GM23338 (cell line): Measurements from ENCODE around the gene KLHDC7A. TPM values are rescaled to one million over a fixed set of nuclear protein-coding genes. Genes with fewer than 3 reads are reported as not detected.

ENCODE experiments used
- ATAC-seq: fragments of 200-7000 bp; cut with Tn5 transposase; 3 replicates; pipeline ENCODE4 v1.9.1; 2020
- DNase-seq: peaks from one replicate; pipeline ENCODE4 v3.0.0-alpha.2; 2015; ENCODE audit warnings: low spot score
- H2AFZ ChIP-seq: fragments of 200-600 bp; sonication (generic); 2 replicates; pipeline ENCODE4 v1.8.0; 2016; ENCODE audit warnings: antibody characterized with exemption, mild to moderate bottlenecking, moderate library complexity
- H3F3A ChIP-seq: fragments of 200-600 bp; sonication (generic); replicated peaks from 2 replicates; pipeline ENCODE4 v1.8.0; 2017; ENCODE audit warnings: antibody characterized with exemption, mixed run types, low read depth
- H3K27ac ChIP-seq: fragments of 200-600 bp; sonication (generic); 2 replicates; pipeline ENCODE4 v1.6.1; 2016; ENCODE audit warnings: low read depth
- H3K27me3 ChIP-seq: fragments of 200-600 bp; sonication (generic); 2 replicates; pipeline ENCODE4 v1.8.0; 2016; ENCODE audit warnings: mild to moderate bottlenecking, mixed run types, moderate library complexity; ENCODE audit not compliant: insufficient read depth
- H3K36me3 ChIP-seq: fragments of 200-600 bp; sonication (generic); 2 replicates; pipeline ENCODE4 v1.8.0; 2016; ENCODE audit warnings: mild to moderate bottlenecking; ENCODE audit not compliant: insufficient read depth
- H3K4me1 ChIP-seq: fragments of 200-600 bp; sonication (generic); 2 replicates; pipeline ENCODE4 v1.8.0; 2016; ENCODE audit warnings: mild to moderate bottlenecking, moderate library complexity; ENCODE audit not compliant: insufficient read depth
- H3K4me2 ChIP-seq: fragments of 200-600 bp; sonication (generic); 2 replicates; pipeline ENCODE4 v1.7.1; 2017; ENCODE audit warnings: mixed run types
- H3K4me3 ChIP-seq: fragments of 200-600 bp; sonication (generic); 2 replicates; pipeline ENCODE4 v1.6.1; 2016; ENCODE audit warnings: mixed run types
- H3K79me2 ChIP-seq: fragments of 200-600 bp; sonication (generic); replicated peaks from 2 replicates; pipeline ENCODE4 v1.8.0; 2017; ENCODE audit warnings: mild to moderate bottlenecking; ENCODE audit not compliant: insufficient read depth
- H3K9me2 ChIP-seq: fragments of 200-600 bp; sonication (generic); 2 replicates; pipeline ENCODE4 v1.8.0; 2017; ENCODE audit not compliant: insufficient read depth
- H4K20me1 ChIP-seq: fragments of 200-600 bp; sonication (generic); replicated peaks from 2 replicates; pipeline ENCODE4 v1.8.0; 2017; ENCODE audit warnings: mild to moderate bottlenecking; ENCODE audit not compliant: insufficient read depth
- H3K27ac Mint-ChIP-seq: 2 replicates; pipeline ENCODE4 v1.8.0; 2020; ENCODE audit warnings: inconsistent platforms, mild to moderate bottlenecking, moderate library complexity, mixed read lengths
- H3K27me3 Mint-ChIP-seq: 3 replicates; pipeline ENCODE4 v1.8.0; 2022; ENCODE audit warnings: low read depth, mild to moderate bottlenecking, moderate library complexity, mixed read lengths, inconsistent platforms; ENCODE audit not compliant: insufficient read depth, poor library complexity
- H3K36me3 Mint-ChIP-seq: 3 replicates; pipeline ENCODE4 v1.8.0; 2021; ENCODE audit warnings: low read depth, mild to moderate bottlenecking, inconsistent platforms, moderate library complexity, mixed read lengths
- H3K4me1 Mint-ChIP-seq: 3 replicates; pipeline ENCODE4 v1.8.0; 2020; ENCODE audit warnings: mild to moderate bottlenecking, inconsistent platforms, mixed read lengths
- H3K4me3 Mint-ChIP-seq: 3 replicates; pipeline ENCODE4 v1.8.0; 2021; ENCODE audit warnings: moderate library complexity, mild to moderate bottlenecking, inconsistent platforms, mixed read lengths
- H3K9me3 Mint-ChIP-seq: 3 replicates; pipeline ENCODE4 v1.8.0; 2020; ENCODE audit warnings: moderate library complexity, mild to moderate bottlenecking, inconsistent platforms, mixed read lengths
- EZH2phosphoT487 ChIP-seq: fragments of 200-600 bp; sonication (generic); IDR thresholded peaks from one replicate; pipeline ENCODE4 v1.8.1; 2018; ENCODE audit warnings: antibody characterized with exemption; ENCODE audit not compliant: unreplicated experiment
- JUNB ChIP-seq: IDR thresholded peaks from one replicate; pipeline ENCODE4 v1.6.1; 2016; ENCODE audit warnings: antibody characterized with exemption; ENCODE audit not compliant: unreplicated experiment
- POLR2AphosphoS5 ChIP-seq: IDR thresholded peaks from 2 replicates; pipeline ENCODE4 v1.6.1; 2016; ENCODE audit warnings: antibody characterized with exemption, low read depth
- STAT1 ChIP-seq: IDR thresholded peaks from one replicate; pipeline ENCODE4 v1.6.1; 2016; ENCODE audit warnings: antibody characterized with exemption; ENCODE audit not compliant: unreplicated experiment
- ZNF331 ChIP-seq: fragments of 250-450 bp; sonication (Bioruptor Pico); IDR thresholded peaks from 2 replicates; pipeline ENCODE4 v1.5.0; 2020; ENCODE audit warnings: low read depth, mild to moderate bottlenecking, moderate library complexity
- polyA plus RNA-seq: library from polyadenylated mRNA; unstranded; fragments of >200 nt; fragmentation: Nextera tagmentation; extraction: Ambion mirVana; gene quantifications from 2 replicates; pipeline ENCODE4 v1.2.1, GENCODE V29; 2016
- total RNA-seq: library from RNA; depleted of rRNA; stranded (reverse); fragments of >200 nt; shearing (Covaris generic); gene quantifications from 2 replicates; pipeline ENCODE4 v1.2.3, GENCODE V29; 2014
- TF ChIP-seq, protein P1 (sequence below): IDR thresholded peaks from 2 replicates; pipeline ENCODE4 v1.6.1; 2016; ENCODE audit warnings: antibody characterized with exemption
- TF ChIP-seq, protein P2 (sequence below), 2 experiments: fragments of 200-600 bp in 1 of 2; sonication (generic) in 1 of 2; conservative IDR thresholded peaks; 2 replicates each; pipeline versions ENCODE4 v1.5.1 to v1.6.1; 2016 to 2017; ENCODE audit warnings: antibody characterized with exemption in 2 of 2, low read depth in 2 of 2, mild to moderate bottlenecking in 2 of 2, moderate library complexity in 1 of 2

KLHDC7A gene
- total and polyA plus RNA-seq, 2 experiments from 2014 or later = 4.5 to 22.4 TPM

DNA sequence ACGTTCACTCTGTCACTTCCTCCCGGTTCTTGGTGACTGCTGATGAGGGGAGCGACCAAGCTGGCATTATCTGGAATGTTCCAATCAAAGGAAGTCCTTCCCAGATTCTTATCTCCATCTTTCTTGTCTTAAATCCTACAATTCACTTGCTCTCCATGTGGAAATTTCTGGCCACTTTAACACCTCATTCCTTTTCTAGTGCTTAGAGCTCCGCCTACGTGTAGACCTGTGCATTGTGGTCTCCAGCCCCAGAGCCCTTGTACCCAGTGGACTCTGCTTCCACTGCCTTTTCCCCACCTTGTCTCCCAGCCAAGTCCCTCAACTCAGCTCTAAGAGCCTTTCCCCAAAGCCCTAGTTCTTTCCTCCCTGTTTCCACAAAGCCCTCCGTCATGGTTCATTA is 12.2 kb upstream of the KLHDC7A start (continued):
- TF ChIP-seq, protein P1, sequence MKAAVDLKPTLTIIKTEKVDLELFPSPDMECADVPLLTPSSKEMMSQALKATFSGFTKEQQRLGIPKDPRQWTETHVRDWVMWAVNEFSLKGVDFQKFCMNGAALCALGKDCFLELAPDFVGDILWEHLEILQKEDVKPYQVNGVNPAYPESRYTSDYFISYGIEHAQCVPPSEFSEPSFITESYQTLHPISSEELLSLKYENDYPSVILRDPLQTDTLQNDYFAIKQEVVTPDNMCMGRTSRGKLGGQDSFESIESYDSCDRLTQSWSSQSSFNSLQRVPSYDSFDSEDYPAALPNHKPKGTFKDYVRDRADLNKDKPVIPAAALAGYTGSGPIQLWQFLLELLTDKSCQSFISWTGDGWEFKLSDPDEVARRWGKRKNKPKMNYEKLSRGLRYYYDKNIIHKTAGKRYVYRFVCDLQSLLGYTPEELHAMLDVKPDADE = no peak

DNA sequence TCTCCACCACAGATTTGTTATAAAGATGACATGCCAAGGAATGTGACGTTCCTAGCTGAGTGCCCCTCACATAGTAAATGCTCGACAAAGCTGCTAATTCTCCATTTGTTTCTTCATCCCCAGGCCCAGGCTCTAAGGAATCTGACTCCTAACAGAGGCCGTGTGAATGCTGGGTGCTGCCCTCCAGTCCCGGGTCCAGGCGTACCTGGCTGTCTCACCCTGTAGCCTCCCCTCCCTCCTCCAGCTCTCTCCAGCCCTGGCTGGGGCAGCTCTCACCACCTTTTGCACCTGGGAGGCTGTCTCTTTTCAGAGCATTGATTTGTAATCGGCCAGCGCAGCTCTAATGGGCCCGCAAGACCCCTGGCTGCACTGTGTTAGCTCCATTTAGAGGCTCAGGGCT is 11.2 kb upstream of the KLHDC7A start:
- ATAC-seq = peak; percentile 29

DNA sequence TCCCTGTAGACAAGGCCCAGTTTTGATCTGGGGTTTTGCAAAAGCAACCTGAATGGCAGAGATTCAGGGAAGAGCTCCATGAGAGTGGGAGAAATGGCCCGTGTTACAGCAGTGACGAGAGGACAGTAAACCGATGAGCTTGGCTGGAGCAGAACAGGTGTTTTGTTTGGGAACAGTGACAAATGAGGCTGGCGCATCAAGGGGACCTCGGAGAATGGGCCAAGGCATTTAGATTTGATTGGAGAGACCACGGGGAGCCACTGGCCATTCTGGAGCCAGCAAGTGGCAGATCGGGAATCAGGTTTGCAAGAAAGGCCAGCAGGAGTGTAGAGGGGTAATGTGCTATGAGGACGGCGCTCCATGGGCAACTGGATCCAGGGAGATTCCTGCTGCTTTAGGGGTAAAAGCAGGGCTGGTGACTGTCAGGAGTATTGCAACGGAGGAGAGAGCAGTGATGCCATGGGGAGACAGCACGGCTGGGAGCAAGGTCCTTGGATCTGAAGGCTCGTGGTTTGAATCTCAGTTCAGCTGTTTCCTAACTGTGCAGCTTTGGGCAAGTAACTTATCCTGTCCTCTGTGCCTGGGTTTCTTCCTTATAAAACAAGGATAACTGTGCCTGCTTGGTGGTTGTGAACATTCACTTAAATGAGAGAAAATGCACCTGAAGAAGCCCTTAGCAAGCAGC is 9.9 kb upstream of the KLHDC7A start:
- ATAC-seq (no peak; the same call in 2 of the 3 replicates), DNase-seq (no peak)
- no peaks in the 10 kb centered on the region for H4K20me1 ChIP-seq
- H3K4me1 ChIP-seq = peaks cover 10% of the 10 kb centered on the region
- peak overlapping the region; percentile 66; the same call in 1 of the 2 replicates for H2AFZ ChIP-seq
- no peak for TF ChIP-seq ZNF331 (CRISPR knock-in tag)
- TF ChIP-seq, protein P2, sequence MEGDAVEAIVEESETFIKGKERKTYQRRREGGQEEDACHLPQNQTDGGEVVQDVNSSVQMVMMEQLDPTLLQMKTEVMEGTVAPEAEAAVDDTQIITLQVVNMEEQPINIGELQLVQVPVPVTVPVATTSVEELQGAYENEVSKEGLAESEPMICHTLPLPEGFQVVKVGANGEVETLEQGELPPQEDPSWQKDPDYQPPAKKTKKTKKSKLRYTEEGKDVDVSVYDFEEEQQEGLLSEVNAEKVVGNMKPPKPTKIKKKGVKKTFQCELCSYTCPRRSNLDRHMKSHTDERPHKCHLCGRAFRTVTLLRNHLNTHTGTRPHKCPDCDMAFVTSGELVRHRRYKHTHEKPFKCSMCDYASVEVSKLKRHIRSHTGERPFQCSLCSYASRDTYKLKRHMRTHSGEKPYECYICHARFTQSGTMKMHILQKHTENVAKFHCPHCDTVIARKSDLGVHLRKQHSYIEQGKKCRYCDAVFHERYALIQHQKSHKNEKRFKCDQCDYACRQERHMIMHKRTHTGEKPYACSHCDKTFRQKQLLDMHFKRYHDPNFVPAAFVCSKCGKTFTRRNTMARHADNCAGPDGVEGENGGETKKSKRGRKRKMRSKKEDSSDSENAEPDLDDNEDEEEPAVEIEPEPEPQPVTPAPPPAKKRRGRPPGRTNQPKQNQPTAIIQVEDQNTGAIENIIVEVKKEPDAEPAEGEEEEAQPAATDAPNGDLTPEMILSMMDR (conservative IDR thresholded peaks at IDR 0.05; ENCODE audit: low read depth in 2 of 2) = no peak
- H3F3A ChIP-seq = no peaks in the 10 kb centered on the region
- no peak overlapping the region for H3K4me2 ChIP-seq
- no peaks in the 10 kb centered on the region for H3K27me3 ChIP-seq
- Mint-ChIP-seq H3K36me3 (peaks cover 2% of the 10 kb centered on the region; the same call in 1 of the 3 replicates), H3K4me3 (no peak overlapping the region), H3K27ac (no peak overlapping the region), H3K4me1 (peaks cover 11% of the 10 kb centered on the region), H3K9me3 (no peaks in the 10 kb centered on the region), H3K27me3 (peaks cover 3% of the 10 kb centered on the region)
- no peak overlapping the region for H3K27ac ChIP-seq
- H3K36me3 ChIP-seq = no peaks in the 10 kb centered on the region
- H3K9me2 ChIP-seq = no peaks in the 10 kb centered on the region
- no peaks in the 10 kb centered on the region for H3K79me2 ChIP-seq
- no peak overlapping the region for H3K4me3 ChIP-seq

More for the DNA sequence above, 11.2 kb upstream of the KLHDC7A start:
- Mint-ChIP-seq H3K4me3 (no peak overlapping the region), H3K27me3 (peaks cover 3% of the 10 kb centered on the region), H3K36me3 (peaks cover 2% of the 10 kb centered on the region; the same call in 1 of the 3 replicates), H3K27ac (no peak overlapping the region), H3K4me1 (peaks cover 7% of the 10 kb centered on the region), H3K9me3 (no peaks in the 10 kb centered on the region)
- H3K4me1 ChIP-seq = peaks cover 6% of the 10 kb centered on the region; the same call in 1 of the 2 replicates
- no peaks in the 10 kb centered on the region for H3K79me2 ChIP-seq
- no peaks in the 10 kb centered on the region for H3K9me2 ChIP-seq
- H4K20me1 ChIP-seq = no peaks in the 10 kb centered on the region
- peak overlapping the region; percentile 85; the same call in 1 of the 2 replicates for H2AFZ ChIP-seq
- H3K4me2 ChIP-seq = no peak overlapping the region
- no peak overlapping the region for H3K27ac ChIP-seq
- no peaks in the 10 kb centered on the region for H3F3A ChIP-seq
- H3K4me3 ChIP-seq = no peak overlapping the region
- no peak for DNase-seq
- H3K27me3 ChIP-seq = no peaks in the 10 kb centered on the region
- no peak for TF ChIP-seq JUNB
- TF ChIP-seq, protein P2 (conservative IDR thresholded peaks at IDR 0.05; ENCODE audit: low read depth in 2 of 2) = no peak
- TF ChIP-seq STAT1 = no peak
- no peak for TF ChIP-seq POLR2AphosphoS5
- TF ChIP-seq, protein P1 = no peak
- no peak for TF ChIP-seq EZH2phosphoT487
- no peaks in the 10 kb centered on the region for H3K36me3 ChIP-seq
